Endothelial cell of umbilical vein (primary cell): ENCODE results near the gene CUBN.

ENCODE experiments used
- CTCF ChIP-seq, 2 donors: IDR thresholded peaks; 1 replicate in 1 of 2; 2 replicates in 1 of 2; pipeline ENCODE4 v1.5.1; 2011; ENCODE audit warnings: low read length in 2 of 2, mild to moderate bottlenecking in 2 of 2, moderate library complexity in 2 of 2, control low read depth in 1 of 2, inconsistent platforms in 1 of 2, low read depth in 1 of 2; ENCODE audit not compliant: insufficient read depth in 1 of 2; ENCODE audit errors: extremely low read depth in 1 of 2
- EZH2 ChIP-seq: IDR thresholded peaks from 2 replicates; pipeline ENCODE4 v1.6.1; 2012; ENCODE audit warnings: borderline replicate concordance, low read depth, mild to moderate bottlenecking, moderate library complexity, low read length, inconsistent platforms; ENCODE audit not compliant: severe bottlenecking
- FOS ChIP-seq: IDR thresholded peaks from 2 replicates; pipeline ENCODE4 v1.6.1; 2011; ENCODE audit warnings: mild to moderate bottlenecking, low read length, moderate library complexity, borderline replicate concordance; ENCODE audit not compliant: insufficient read depth
- GATA2 ChIP-seq: IDR thresholded peaks from 2 replicates; pipeline ENCODE4 v1.7.0; 2011; ENCODE audit warnings: low read depth, mild to moderate bottlenecking, moderate library complexity, mixed read lengths, low read length; ENCODE audit not compliant: insufficient read length, insufficient read depth
- JUN ChIP-seq: IDR thresholded peaks from 2 replicates; pipeline ENCODE4 v1.6.1; 2011; ENCODE audit warnings: borderline replicate concordance, low read depth; ENCODE audit not compliant: insufficient read length, insufficient read depth
- MAX ChIP-seq: IDR thresholded peaks from 2 replicates; pipeline ENCODE4 v1.6.1; 2011; ENCODE audit not compliant: insufficient read depth, insufficient read length
- MYC ChIP-seq: IDR thresholded peaks from one replicate; pipeline ENCODE4 v1.6.1; 2011; ENCODE audit warnings: mild to moderate bottlenecking, low read depth, low read length
- POLR2A ChIP-seq: IDR thresholded peaks from 2 replicates; pipeline ENCODE4 v1.6.1; 2012; ENCODE audit warnings: low read depth, mild to moderate bottlenecking, control low read depth, low read length
- POLR2AphosphoS5 ChIP-seq: IDR thresholded peaks from 2 replicates; pipeline ENCODE4 v1.6.1; 2012; ENCODE audit warnings: low read depth, mild to moderate bottlenecking, control low read depth, low read length, moderate library complexity; ENCODE audit not compliant: insufficient read depth

- TF ChIP-seq CTCF (IDR thresholded peaks at IDR 0.05; ENCODE audit: extremely low read depth in 1 of 2, insufficient read depth in 1 of 2, low read depth in 1 of 2, low read length in 2 of 2) = no peak
- no peak for TF ChIP-seq MAX
- TF ChIP-seq JUN = no peak
- no peak for TF ChIP-seq EZH2
- no peak for TF ChIP-seq POLR2A
- no peak for TF ChIP-seq POLR2AphosphoS5
- TF ChIP-seq MYC = no peak
- TF ChIP-seq FOS = no peak
- no peak for TF ChIP-seq GATA2
Observed at GRCh38 chr10:17162828-17163227, 33.2 kb upstream of the CUBN start.
